NCI-H82 treated with DMSO at 0.1 percent for 48 hours (cell line): Measurements from ENCODE around the gene CRELD1.
A peak's percentile ranks its signal among the peaks of the same experiment; 100 is the strongest.

Source experiments
- DNase-seq: peaks from one replicate; lab custom pipeline; 2025; ENCODE audit not compliant: unreplicated experiment; lab: John Stamatoyannopoulos, UW

CRELD1 gene

DNA sequence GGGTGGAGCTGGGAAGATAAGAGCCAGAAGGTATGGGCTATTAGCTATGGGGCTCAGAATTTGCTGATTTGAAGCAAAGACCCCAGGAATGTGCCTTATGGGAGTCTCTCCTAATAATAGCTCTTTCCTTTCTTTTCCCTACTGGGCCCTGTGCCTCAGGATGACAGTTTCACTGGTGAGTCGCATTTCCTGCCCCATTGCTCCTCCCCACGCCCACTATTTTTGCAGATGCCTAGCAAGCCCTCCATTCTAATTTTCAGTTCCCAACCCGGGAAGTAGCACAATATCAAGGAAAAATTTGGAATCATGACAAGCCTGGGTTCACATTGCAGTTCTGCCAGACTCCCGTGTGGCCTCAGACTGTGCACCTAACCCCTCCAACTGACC, 30.4 kb upstream of the CRELD1 start:
- DNase-seq = no peak

DNA sequence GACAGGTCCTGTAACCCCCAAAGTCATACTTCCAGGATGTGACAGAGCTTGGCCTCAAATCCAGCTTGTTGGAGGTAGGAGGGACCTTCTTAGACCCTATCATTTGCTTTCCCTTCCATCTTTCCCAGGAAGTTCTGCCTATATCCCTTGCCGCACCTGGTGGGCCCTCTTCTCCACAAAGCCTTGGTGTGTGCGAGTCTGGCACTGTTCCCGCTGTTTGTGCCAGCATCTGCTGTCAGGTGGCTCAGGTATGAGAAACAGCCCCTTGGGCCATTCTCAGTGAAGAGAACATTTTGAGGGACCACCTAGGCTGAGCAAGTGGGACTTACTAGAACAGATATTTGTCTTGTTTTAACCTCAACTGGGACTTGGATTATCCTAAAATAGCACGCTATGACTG, 29.7 kb upstream of the CRELD1 start:
- no peak for DNase-seq

DNA sequence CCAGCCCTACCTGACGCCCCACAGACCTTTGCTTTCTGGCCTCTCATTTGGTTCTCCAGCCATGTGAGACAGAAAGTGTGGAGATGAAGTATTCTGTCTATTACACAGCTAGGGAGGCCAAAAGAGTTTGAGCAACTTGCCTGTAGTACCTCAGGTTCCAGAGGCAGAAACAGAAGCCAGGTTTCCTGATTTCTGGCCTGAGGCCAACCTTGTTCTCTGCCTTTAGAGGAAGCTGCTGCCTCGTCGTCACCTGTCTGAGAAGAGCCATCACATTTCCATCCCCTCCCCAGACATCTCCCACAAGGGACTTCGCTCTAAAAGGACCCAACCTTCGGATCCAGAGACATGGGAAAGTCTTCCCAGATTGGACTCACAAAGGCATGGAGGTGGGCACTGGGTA, 27.2 kb upstream of the CRELD1 start:
- no peak for DNase-seq

DNA sequence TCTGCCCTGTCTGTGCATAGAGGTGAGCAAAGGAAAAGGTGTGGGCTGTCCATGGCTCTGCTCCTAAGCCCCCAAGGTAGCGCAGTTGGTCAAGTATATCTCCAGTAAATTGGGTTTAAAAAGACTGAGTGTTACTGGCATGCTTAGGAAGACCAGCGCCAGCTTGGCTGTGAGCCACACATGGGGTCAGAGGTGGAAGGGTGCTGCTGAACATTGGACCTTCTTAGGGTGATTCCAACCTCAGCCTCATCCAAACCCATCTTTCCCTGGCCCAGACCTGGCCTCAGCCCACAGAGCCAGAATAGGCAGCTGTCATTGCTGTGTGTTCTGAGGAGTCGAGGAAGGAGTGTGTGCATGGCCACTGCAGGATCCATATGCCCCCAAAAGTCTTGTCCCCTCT, 25.3 kb upstream of the CRELD1 start:
- no peak for DNase-seq

DNA sequence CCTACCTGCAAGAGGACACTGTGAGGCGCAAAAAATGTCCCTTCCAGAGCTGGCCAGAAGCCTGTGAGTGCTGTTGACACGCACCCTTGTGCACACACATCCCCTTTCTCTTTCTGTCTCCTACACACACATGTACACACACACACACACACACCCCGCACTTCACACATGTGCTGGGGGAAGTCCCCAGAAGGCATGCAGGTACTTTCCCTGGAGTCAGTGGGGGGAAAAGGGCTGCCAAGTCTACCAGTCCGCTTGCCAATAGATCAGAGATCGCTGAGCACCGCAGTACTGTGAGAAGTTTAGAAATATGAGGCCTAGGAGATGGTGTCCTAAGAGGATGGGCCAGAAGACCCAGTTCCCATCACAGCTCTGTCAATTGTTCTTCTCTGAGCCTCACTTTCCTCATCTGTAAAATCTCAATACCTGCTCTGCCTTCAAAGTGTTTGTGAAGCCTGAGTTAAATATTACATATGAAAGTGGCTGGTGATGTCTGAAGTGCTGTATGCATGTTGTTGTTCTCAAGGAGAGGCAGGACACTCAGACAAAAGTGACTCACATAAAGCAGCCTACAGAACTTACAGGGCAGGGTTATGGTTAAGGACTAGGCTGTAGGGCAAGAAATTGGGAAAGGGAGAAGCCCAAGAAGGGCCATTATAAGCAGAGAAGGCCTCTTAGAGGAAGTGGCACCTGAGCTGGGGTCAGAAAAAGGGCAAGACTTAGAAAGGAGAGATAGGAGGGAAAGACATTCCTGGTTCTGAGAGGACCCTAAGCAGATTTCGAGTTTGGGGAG, 24.2 kb upstream of the CRELD1 start:
- no peak for DNase-seq

DNA sequence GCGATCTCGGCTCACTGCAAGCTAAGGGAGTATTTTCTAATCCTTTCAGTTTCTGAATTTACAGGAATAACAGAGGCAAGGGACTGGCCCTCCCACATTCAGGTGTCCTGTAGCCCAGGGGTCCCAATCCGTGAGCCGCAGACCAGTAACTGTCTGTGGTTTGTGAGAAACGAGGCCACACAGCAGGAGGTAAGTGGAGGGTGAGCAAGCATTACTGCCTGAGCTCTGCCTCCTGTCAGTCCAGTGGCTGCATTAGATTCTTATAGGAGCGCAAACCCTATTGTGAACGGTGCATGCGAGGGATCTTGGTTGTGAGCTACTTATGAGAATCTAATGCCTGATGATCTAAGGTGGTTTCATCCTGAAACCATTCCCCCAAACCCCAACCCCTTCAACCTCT, 21.8 kb upstream of the CRELD1 start:
- DNase-seq = no peak

DNA sequence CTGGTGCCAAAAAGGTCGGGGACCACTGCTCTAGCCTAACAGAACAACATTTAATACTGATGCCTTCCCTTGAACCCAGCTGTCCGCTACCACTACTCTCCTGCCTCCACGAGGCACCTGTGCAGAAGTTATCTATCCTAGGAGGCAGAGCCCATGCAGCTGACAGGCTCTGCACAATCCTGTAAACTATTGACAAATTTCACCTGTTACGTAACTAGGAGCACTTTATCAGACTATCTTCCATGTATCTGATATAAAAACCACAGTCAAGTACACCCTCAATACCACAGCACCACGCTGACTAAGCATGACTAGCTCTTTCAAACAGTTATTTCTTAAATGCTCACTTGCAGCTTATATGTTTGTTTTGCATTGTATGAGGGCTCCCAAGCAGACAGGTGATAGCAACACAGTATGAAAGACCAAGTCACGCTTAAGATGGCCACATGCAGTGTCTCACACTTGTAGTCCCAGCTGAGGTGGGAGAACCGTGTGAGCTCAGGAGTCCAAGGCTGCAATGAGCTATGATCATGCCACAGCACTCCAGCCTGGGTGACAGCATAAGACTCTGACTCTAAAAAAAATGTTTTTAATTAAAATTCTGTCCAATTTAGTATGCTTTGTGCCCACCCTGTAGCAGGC, 21.2 kb upstream of the CRELD1 start:
- DNase-seq = no peak

DNA sequence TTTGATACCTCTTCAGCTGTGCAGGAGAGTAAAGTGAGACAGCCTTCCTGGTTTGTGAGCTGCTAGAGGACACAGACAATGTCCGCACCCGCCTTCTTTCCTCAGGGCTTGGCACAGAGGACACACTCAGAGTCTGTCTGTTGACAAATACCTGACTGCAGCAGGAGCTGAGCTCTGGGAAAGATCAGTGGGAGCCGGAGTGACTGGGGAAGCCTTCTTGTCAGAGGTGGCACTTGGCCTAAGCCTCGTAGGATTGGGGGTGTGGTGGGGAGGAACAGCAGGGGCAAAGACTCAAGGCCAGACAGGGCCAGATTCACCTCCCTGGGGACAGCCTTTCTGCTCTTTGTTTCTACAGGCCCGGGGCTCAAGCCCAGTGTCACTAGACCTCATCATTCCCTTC, 20.0 kb upstream of the CRELD1 start:
- DNase-seq = no peak

DNA sequence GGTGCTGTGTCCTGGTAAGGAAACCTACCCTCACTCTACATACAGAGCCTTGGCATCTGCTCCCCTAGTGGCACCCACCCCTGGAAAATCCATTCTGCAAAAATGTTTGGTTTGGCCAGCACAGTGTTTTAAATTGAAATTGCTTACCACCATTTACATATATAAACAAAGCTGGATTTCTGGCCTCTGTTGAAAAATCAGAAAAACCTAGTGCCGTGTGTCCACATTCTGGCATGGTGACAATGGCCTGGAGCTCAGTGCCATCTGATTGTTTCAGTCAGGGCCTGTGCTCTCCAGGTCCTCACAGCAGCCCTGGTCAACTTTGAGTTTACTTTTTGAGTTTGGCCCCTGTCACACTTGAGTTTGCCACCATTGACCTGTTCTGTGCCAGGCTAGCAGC, 19.6 kb upstream of the CRELD1 start:
- no peak for DNase-seq

DNA sequence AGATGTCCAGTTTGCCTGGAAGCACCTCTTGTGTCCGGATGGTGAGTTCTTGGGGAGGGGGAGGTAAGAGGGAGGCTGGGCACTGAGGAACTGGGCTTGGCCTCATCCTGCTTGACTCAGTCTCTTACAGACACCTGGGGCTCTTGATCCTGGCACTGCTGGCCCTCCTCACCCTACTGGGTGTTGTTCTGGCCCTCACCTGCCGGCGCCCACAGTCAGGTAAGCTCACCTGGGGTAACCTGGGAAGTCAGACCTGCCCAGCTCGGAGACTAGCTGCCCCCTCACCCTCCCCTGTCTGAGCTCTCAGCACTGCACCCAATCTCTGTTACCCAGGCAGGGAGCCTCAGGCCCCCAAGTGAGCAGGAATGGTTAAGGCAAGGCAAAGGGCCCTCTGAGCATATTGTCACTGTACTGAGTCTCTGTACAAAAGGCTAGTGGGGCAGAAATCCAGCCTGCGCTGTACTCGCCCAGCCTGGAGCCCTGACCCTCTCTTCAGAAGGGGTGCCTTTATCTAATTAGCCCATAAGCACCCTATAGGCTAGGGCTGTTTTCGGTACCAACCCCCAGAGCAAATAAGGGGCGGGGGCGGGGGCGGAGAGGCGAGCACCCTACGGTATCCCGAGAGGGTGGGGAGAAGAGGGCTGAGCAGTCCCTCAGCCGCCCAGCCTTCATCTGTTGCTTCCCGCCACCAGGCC, 18.9 kb upstream of the CRELD1 start:
- peak; percentile 19 for DNase-seq

DNA sequence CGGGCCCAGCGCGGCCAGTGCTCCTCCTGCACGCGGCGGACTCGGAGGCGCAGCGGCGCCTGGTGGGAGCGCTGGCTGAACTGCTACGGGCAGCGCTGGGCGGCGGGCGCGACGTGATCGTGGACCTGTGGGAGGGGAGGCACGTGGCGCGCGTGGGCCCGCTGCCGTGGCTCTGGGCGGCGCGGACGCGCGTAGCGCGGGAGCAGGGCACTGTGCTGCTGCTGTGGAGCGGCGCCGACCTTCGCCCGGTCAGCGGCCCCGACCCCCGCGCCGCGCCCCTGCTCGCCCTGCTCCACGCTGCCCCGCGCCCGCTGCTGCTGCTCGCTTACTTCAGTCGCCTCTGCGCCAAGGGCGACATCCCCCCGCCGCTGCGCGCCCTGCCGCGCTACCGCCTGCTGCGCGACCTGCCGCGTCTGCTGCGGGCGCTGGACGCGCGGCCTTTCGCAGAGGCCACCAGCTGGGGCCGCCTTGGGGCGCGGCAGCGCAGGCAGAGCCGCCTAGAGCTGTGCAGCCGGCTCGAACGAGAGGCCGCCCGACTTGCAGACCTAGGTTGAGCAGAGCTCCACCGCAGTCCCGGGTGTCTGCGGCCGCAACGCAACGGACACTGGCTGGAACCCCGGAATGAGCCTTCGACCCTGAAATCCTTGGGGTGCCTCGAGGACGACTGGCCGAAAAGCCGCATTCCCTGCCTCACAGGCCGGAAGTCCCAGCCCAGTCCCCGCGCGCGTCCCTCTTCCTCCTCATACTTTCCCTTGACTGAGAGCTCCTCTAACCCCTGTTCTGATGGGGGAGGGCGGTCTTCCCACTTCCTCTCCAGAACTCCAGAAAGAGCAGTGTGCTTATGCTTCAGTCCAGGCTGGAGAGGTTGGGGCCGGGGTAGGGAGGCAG, 18.1 kb upstream of the CRELD1 start:
- DNase-seq = peak; percentile 20

DNA sequence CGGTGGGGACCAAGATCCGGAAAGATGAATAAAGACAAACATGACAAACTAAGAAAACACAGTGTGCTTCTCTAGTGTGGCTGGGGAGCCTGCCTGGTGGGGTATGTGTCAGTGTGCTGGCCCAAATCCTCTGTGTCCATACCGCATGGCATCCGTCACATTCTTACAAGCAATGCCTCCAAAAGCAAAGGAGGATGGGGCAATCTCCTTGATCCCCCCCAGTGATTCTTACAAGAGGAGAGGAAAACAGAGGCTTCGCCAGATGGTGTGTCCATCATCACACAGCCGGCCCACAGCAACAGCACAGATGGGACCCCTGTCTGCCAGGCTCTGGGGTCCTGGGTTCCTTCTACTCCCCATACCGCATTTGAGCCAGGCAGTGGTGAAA, 17.3 kb upstream of the CRELD1 start:
- DNase-seq = peak; percentile 21

DNA sequence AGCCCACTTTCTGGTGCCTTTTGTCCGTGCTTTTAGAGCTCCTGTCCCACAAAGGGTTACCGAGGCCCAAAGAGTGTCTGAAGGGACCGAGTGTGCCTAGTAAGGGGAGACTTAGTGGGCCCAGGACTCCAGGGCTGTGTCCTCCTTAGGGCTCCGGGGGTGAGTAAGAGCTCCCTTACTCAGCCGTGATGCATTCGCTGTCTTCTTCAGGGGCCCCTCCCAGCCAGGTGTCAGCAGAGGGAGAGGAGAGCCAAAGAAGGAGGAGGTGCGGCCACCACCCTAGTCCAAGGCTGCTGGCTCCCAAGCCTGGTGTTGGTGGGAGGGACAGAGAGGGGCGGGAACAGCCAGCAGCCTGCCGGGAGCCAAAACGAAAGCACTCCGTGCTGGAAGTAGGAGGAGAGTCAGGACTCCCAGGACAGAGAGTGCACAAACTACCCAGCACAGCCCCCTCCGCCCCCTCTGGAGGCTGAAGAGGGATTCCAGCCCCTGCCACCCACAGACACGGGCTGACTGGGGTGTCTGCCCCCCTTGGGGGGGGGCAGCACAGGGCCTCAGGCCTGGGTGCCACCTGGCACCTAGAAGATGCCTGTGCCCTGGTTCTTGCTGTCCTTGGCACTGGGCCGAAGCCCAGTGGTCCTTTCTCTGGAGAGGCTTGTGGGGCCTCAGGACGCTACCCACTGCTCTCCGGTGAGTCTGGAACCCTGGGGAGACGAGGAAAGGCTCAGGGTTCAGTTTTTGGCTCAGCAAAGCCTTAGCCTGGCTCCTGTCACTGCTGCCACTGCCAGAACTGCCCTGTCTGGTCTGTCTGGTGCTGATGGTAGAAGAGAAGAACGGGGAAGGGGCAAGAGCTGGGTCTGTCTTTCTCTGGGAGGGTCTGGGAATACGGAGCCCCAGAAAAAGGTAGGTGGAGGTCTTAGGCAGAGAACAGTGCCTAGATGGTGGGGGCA, 16.6 kb upstream of the CRELD1 start, which contains the start of gene IL17RC:
Gene IL17RC (plus strand): TSS at position 365 of the 947 bp plus-strand sequence. CDS start 218 bp downstream, at position 583.
- peak; percentile 45 for DNase-seq

DNA sequence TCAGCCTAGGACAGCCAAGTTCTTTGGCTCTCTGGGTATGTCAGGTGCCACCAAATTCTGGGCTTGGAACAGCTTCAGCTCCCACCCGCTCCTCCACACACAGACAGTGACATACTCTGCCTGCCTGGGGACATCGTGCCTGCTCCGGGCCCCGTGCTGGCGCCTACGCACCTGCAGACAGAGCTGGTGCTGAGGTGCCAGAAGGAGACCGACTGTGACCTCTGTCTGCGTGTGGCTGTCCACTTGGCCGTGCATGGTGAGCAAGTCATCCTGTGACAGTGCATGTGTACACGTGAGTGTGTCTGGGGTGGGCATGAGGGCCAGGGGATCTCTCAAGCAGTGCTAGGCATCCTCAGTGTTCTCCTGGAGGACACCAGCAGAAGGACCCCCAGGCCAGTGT, 15.8 kb upstream of the CRELD1 start:
- no peak for DNase-seq

DNA sequence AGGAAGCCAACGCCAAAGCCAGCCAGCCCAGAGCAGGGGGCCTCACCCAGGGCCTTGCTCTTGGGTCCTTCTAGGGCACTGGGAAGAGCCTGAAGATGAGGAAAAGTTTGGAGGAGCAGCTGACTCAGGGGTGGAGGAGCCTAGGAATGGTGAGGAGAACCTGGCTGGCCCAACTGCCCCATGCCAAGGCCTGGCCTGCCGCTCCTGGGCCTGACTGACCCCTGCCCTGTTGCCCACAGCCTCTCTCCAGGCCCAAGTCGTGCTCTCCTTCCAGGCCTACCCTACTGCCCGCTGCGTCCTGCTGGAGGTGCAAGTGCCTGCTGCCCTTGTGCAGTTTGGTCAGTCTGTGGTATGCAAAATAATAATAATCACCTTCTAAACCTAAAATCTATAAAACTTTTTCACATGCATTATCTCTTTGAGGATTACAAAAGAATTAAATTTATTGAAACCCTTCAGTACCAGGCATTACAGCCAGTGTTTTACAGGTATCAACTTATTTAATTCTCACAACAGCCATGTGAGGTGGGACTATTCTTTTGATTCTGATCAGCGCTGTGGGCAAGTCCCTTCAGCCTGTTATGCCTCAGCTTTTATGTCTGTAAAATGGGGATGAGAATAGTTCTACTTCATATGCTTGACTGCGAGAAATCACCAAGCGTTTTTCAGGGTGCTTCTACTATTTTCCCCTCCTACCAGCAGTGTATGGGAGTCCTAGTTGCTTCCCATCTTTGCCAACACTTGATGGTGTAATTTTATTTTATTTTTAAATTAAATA, 15.2 kb upstream of the CRELD1 start:
- DNase-seq = no peak

DNA sequence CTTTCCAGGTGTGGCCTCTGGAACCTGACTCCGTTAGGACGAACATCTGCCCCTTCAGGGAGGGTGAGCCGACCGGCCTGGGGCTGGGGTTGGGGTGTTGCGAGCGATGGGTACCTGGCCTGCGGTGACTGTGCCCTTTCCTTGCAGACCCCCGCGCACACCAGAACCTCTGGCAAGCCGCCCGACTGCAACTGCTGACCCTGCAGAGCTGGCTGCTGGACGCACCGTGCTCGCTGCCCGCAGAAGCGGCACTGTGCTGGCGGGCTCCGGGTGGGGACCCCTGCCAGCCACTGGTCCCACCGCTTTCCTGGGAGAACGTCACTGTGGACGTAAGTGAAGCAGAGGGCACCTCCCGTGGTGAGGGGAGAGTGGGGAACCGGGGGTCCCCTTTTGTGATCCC, 5.5 kb upstream of the CRELD1 start:
- no peak for DNase-seq

DNA sequence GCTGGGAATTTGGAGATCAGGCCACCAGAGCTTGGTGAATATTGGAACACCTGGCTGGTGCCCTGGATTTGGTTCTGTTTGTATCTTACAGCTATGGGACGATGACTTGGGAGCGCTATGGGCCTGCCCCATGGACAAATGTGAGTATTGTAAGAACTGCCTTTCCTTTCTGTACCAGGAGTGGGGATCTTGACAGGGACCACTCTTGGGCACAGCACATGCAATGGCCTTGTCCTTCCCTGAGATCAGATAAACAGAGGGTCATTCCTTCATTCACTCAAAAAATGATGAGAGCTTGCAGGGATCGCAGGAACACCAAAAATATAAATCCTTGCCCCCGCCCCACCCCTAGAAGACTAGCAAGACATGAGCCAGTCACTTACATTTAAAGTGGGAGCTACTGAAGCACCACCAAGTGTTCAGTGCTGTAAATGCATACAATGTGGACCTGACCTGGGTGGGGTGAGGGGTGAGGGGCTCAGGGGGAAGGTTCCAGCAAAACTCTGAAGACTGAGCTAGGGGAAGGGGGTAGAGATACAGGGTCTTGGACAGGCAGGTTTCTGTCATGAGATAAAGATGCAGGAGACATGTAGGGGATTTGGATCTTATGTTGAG, 2.7 kb upstream of the CRELD1 start:
- DNase-seq = no peak

DNA sequence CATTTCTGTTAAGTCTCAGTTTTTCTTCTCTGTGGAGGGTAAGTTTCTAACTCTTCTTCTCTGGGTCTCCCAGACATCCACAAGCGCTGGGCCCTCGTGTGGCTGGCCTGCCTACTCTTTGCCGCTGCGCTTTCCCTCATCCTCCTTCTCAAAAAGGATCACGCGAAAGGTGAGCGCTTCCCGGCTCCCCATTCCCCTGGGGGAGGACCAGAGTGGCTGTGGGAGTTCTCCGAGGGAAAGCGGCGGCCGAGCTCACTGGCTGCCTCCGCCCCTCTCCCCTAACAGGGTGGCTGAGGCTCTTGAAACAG, 1.1 kb upstream of the CRELD1 start:
- no peak for DNase-seq
